Vagina (tissue), 2 donors: ENCODE measurements around the gene HSDL1. TPM values are rescaled to one million over a fixed set of nuclear protein-coding genes. Genes with fewer than 3 reads are reported as not detected.

Experiments
- DNase-seq, 2 donors: peaks; one replicate each; pipeline ENCODE4 v3.0.0-alpha.2; 2017; ENCODE audit errors: extremely low spot score in 2 of 2
- H3K27ac ChIP-seq: fragments of 200-600 bp; sonication (generic); one replicate; pipeline ENCODE4 v1.5.1; 2019
- H3K27me3 ChIP-seq: fragments of 200-600 bp; sonication (generic); one replicate; pipeline ENCODE4 v1.5.1; 2019
- H3K36me3 ChIP-seq, 2 donors: fragments of 200-600 bp; sonication (generic); one replicate each; pipeline ENCODE4 v1.5.1; 2017 to 2019
- H3K4me1 ChIP-seq: fragments of 200-600 bp; sonication (generic); one replicate; pipeline ENCODE4 v1.5.1; 2019
- H3K4me3 ChIP-seq, 2 donors: fragments of 200-600 bp; sonication (generic); 1 replicate in 1 of 2; 2 replicates in 1 of 2; pipeline ENCODE4 v1.5.1; 2016 to 2019
- H3K9me3 ChIP-seq: fragments of 200-600 bp; sonication (generic); one replicate; pipeline ENCODE4 v1.5.1; 2019
- POLR2A ChIP-seq, 2 donors: fragments of 450-650 bp; IDR thresholded peaks; one replicate each; pipeline ENCODE4 v1.6.1; 2017; ENCODE audit warnings: antibody characterized with exemption in 2 of 2, mild to moderate bottlenecking in 2 of 2, moderate library complexity in 2 of 2
- POLR2AphosphoS5 ChIP-seq, 2 donors: sonication (generic); formaldehyde crosslinking; IDR thresholded peaks; one replicate each; pipeline ENCODE4 v1.9.0; 2017; ENCODE audit warnings: antibody characterized with exemption in 2 of 2, mild to moderate bottlenecking in 2 of 2, low read depth in 1 of 2; ENCODE audit not compliant: insufficient read depth in 1 of 2
- intact Hi-C: fragments of 100-400 bp; cut with DNase I; formaldehyde crosslinking; loops from one replicate; pipeline ENCODE4 v1.15.1; 2023
- total RNA-seq: library from RNA; depleted of rRNA; stranded (reverse); fragments of >200 nt; gene quantifications from one replicate; pipeline ENCODE4 v1.2.3, GENCODE V29; 2016
- TF ChIP-seq, protein P1 (sequence below), 3 experiments: fragments of 450-650 bp in 2 of 3; fragments of 200-600 bp in 1 of 3; sonication (generic) in 1 of 3; IDR thresholded peaks; one replicate each; pipeline ENCODE4 v1.5.1; 2017 to 2019; ENCODE audit warnings: antibody characterized with exemption in 3 of 3, mild to moderate bottlenecking in 2 of 3, moderate library complexity in 2 of 3

Gene HSDL1
- total RNA-seq, 1 donor from 2014 or later: 16.9 TPM

GRCh38 chr16:84074721-84075120, 70.3 kb downstream of the HSDL1 start:
- intact Hi-C loops: no loop called here
- no peaks in the 10 kb centered on the region for H3K27me3 ChIP-seq
- H3K9me3 ChIP-seq: no peaks in the 10 kb centered on the region
- no peak overlapping the region for H3K4me3 ChIP-seq
- no peaks in the 10 kb centered on the region for H3K4me1 ChIP-seq
- TF ChIP-seq POLR2A (IDR thresholded peaks at IDR 0.05): no peak
- no peak for TF ChIP-seq POLR2AphosphoS5 (IDR thresholded peaks at IDR 0.05; ENCODE audit: insufficient read depth in 1 of 2, low read depth in 1 of 2)
- TF ChIP-seq, protein P1, sequence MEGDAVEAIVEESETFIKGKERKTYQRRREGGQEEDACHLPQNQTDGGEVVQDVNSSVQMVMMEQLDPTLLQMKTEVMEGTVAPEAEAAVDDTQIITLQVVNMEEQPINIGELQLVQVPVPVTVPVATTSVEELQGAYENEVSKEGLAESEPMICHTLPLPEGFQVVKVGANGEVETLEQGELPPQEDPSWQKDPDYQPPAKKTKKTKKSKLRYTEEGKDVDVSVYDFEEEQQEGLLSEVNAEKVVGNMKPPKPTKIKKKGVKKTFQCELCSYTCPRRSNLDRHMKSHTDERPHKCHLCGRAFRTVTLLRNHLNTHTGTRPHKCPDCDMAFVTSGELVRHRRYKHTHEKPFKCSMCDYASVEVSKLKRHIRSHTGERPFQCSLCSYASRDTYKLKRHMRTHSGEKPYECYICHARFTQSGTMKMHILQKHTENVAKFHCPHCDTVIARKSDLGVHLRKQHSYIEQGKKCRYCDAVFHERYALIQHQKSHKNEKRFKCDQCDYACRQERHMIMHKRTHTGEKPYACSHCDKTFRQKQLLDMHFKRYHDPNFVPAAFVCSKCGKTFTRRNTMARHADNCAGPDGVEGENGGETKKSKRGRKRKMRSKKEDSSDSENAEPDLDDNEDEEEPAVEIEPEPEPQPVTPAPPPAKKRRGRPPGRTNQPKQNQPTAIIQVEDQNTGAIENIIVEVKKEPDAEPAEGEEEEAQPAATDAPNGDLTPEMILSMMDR (IDR thresholded peaks at IDR 0.05): no peak
- no peak overlapping the region for H3K27ac ChIP-seq
- DNase-seq: no peak
- peaks cover 0 to 62% of the 10 kb centered on the region in 2 donors for H3K36me3 ChIP-seq

Other genes starting within 250 kb of the HSDL1 start
- gene MLYCD, start 246.1 kb downstream of the HSDL1 start, total RNA-seq: 8.8 TPM
- gene OSGIN1, start 191.9 kb downstream of the HSDL1 start, total RNA-seq: 6.4 TPM
- gene NECAB2, start 176.9 kb downstream of the HSDL1 start, total RNA-seq: not detected
- gene SLC38A8, start 102.4 kb downstream of the HSDL1 start, total RNA-seq: not detected
- 71.0 TPM for gene MBTPS1, start 28.2 kb downstream of the HSDL1 start, total RNA-seq
- not detected for gene DNAAF1, start 131 bp upstream of the HSDL1 start, total RNA-seq
- 30.2 TPM for gene TAF1C, start 41.9 kb upstream of the HSDL1 start, total RNA-seq
- gene ADAD2, start 46.0 kb upstream of the HSDL1 start, total RNA-seq: not detected
- gene KCNG4, start 94.8 kb upstream of the HSDL1 start, total RNA-seq: not detected
- gene WFDC1, start 149.7 kb upstream of the HSDL1 start, total RNA-seq: 12.0 TPM
- 35.1 TPM for gene ATP2C2, start 223.4 kb upstream of the HSDL1 start, total RNA-seq